HFFc6 (cell line): ENCODE data around the gene FBXO34. TPM values are rescaled to one million over a fixed set of nuclear protein-coding genes. Genes with fewer than 3 reads are reported as not detected.
"Not testable (repeated sequence)": the region's sequence is repeated elsewhere in the genome, so short reads cannot be mapped to it uniquely, and the experiment has no call there.

Experiments used
- DNase-seq: peaks from one replicate; pipeline ENCODE4 v3.0.0-alpha.2; 2018
- H3K27ac Mint-ChIP-seq: 2 replicates; pipeline ENCODE4 v1.8.0; 2020; ENCODE audit warnings: mild to moderate bottlenecking, mixed read lengths
- H3K27me3 Mint-ChIP-seq: 2 replicates; pipeline ENCODE4 v1.8.0; 2021; ENCODE audit warnings: mild to moderate bottlenecking, moderate library complexity, mixed read lengths; ENCODE audit not compliant: insufficient read depth
- H3K36me3 Mint-ChIP-seq: 2 replicates; pipeline ENCODE4 v1.8.0; 2021; ENCODE audit warnings: low read depth, mixed read lengths
- H3K4me1 Mint-ChIP-seq: 2 replicates; pipeline ENCODE4 v1.8.0; 2020; ENCODE audit warnings: low read depth, mixed read lengths
- H3K4me3 Mint-ChIP-seq: 2 replicates; pipeline ENCODE4 v1.8.0; 2020; ENCODE audit warnings: mild to moderate bottlenecking, moderate library complexity, mixed read lengths
- H3K9me3 Mint-ChIP-seq: 2 replicates; pipeline ENCODE4 v1.8.0; 2020; ENCODE audit warnings: mild to moderate bottlenecking, mixed read lengths
- CTCF ChIP-seq: fragments of 200-600 bp; sonication (generic); IDR thresholded peaks from 2 replicates; pipeline ENCODE4 v1.5.0; 2021; ENCODE audit warnings: antibody characterized with exemption, mild to moderate bottlenecking
- total RNA-seq, 6 experiments: library from RNA; stranded (reverse); fragmentation: NEBNext Ultra II Directional; extraction: Animal tissue kit (Norgen Biotek cat#: 25700); gene quantifications; 2 replicates in 1 of 6; 3 replicates in 5 of 6; pipeline ENCODE4 v1.2.3, GENCODE V29; 2021

The FBXO34 gene
- total RNA-seq, 6 experiments from 2014 or later = 10.3 to 13.5 (median 11.7) TPM

- Mint-ChIP-seq H3K36me3 (peaks cover 45% of the 10 kb centered on the region), H3K27me3 (no peaks in the 10 kb centered on the region), H3K27ac (no peak overlapping the region), H3K4me1 (peaks cover 44% of the 10 kb centered on the region), H3K9me3 (no peaks in the 10 kb centered on the region), H3K4me3 (no peak overlapping the region)
- no peak for TF ChIP-seq CTCF
- DNase-seq = no peak
Measured at GRCh38 chr14:55381040-55381439, 109.8 kb downstream of the FBXO34 start.

- Mint-ChIP-seq H3K27ac (peak overlapping the region; percentile 61), H3K4me3 (no peak overlapping the region), H3K36me3 (peaks cover 41% of the 10 kb centered on the region), H3K27me3 (no peaks in the 10 kb centered on the region), H3K9me3 (no peaks in the 10 kb centered on the region), H3K4me1 (peaks cover 47% of the 10 kb centered on the region)
- no peak for DNase-seq
- TF ChIP-seq CTCF = no peak
Measured at GRCh38 chr14:55381561-55381960, 110.3 kb downstream of the FBXO34 start.

GRCh38 chr14:55382483-55382882 is 111.3 kb downstream of the FBXO34 start:
- DNase-seq = peak; percentile 51
- peak overlapping the region; percentile 81 for H3K27ac Mint-ChIP-seq
- no peaks in the 10 kb centered on the region for H3K9me3 Mint-ChIP-seq
- H3K27me3 Mint-ChIP-seq = peaks cover under 1% of the 10 kb centered on the region; the same call in 1 of the 2 replicates
- H3K4me1 Mint-ChIP-seq = peaks cover 47% of the 10 kb centered on the region
- H3K36me3 Mint-ChIP-seq = peaks cover 38% of the 10 kb centered on the region
- no peak for TF ChIP-seq CTCF
- peak overlapping the region; percentile 13; the same call in 1 of the 2 replicates for H3K4me3 Mint-ChIP-seq

- Mint-ChIP-seq H3K4me3 (peak overlapping the region; percentile 82), H3K27ac (peak overlapping the region; percentile 81), H3K4me1 (peaks cover 51% of the 10 kb centered on the region), H3K36me3 (peaks cover 42% of the 10 kb centered on the region)
- H3K9me3 Mint-ChIP-seq, H3K27me3 Mint-ChIP-seq: not testable (repeated sequence)
- peak; percentile 54 for DNase-seq
Measured at GRCh38 chr14:55383056-55383466, 111.8 kb downstream of the FBXO34 start.

GRCh38 chr14:55383541-55384140 is 112.4 kb downstream of the FBXO34 start:
- Mint-ChIP-seq H3K27me3 (peaks cover 2% of the 10 kb centered on the region; the same call in 1 of the 2 replicates), H3K4me3 (peak overlapping the region; percentile 82), H3K36me3 (peaks cover 45% of the 10 kb centered on the region), H3K27ac (peak overlapping the region; percentile 81), H3K9me3 (no peaks in the 10 kb centered on the region), H3K4me1 (peaks cover 57% of the 10 kb centered on the region)
- TF ChIP-seq CTCF = no peak
- DNase-seq = no peak

GRCh38 chr14:55384536-55384935 is 113.3 kb downstream of the FBXO34 start:
- Mint-ChIP-seq H3K36me3 (peaks cover 45% of the 10 kb centered on the region), H3K27me3 (peaks cover 2% of the 10 kb centered on the region; the same call in 1 of the 2 replicates), H3K4me3 (no peak overlapping the region), H3K9me3 (no peaks in the 10 kb centered on the region), H3K4me1 (peaks cover 66% of the 10 kb centered on the region), H3K27ac (no peak overlapping the region)
- no peak for TF ChIP-seq CTCF
- no peak for DNase-seq
